Mesenchymal stem cell (in vitro differentiated cells and primary cell): ENCODE data around the gene MBD2.

Experiments used
- DNase-seq: peaks from one replicate; pipeline ENCODE4 v3.0.0-alpha.2; 2013
- H2AFZ ChIP-seq: one replicate; pipeline ENCODE4 v1.6.1; 2013; ENCODE audit warnings: low read depth, mild to moderate bottlenecking, control low read depth, inconsistent platforms, low read length, moderate library complexity
- H2AK5ac ChIP-seq: 2 replicates; pipeline ENCODE4 v1.6.1; 2013; ENCODE audit warnings: low read length, moderate library complexity, mild to moderate bottlenecking, inconsistent platforms; ENCODE audit not compliant: severe bottlenecking
- H2BK120ac ChIP-seq: one replicate; pipeline ENCODE4 v1.6.1; 2013; ENCODE audit warnings: low read depth, mild to moderate bottlenecking, inconsistent platforms, low read length, moderate library complexity
- H2BK12ac ChIP-seq, 2 experiments: one replicate each; pipeline ENCODE4 v1.6.1; 2013; ENCODE audit warnings: inconsistent platforms in 2 of 2, low read length in 2 of 2, mild to moderate bottlenecking in 2 of 2, moderate library complexity in 2 of 2, control low read depth in 1 of 2
- H2BK15ac ChIP-seq: one replicate; pipeline ENCODE4 v1.6.1; 2013; ENCODE audit warnings: mild to moderate bottlenecking, low read depth, inconsistent platforms; ENCODE audit not compliant: poor library complexity, severe bottlenecking
- H2BK5ac ChIP-seq: 2 replicates; pipeline ENCODE4 v1.6.1; 2013; ENCODE audit warnings: low read depth, mild to moderate bottlenecking, low read length, control low read depth, inconsistent platforms; ENCODE audit not compliant: poor library complexity, severe bottlenecking
- H3K14ac ChIP-seq, 2 experiments: one replicate each; pipeline ENCODE4 v1.6.1; 2013; ENCODE audit warnings: inconsistent platforms in 2 of 2, low read length in 2 of 2, control low read depth in 1 of 2, mild to moderate bottlenecking in 1 of 2, moderate library complexity in 1 of 2
- H3K18ac ChIP-seq, 2 experiments: one replicate each; pipeline ENCODE4 v1.6.1; 2013; ENCODE audit warnings: inconsistent platforms in 2 of 2, low read length in 2 of 2, control low read depth in 1 of 2, low read depth in 1 of 2, mild to moderate bottlenecking in 1 of 2
- H3K23ac ChIP-seq, 2 experiments: one replicate each; pipeline ENCODE4 v1.6.1; 2013; ENCODE audit warnings: inconsistent platforms in 2 of 2, low read length in 2 of 2, mild to moderate bottlenecking in 2 of 2, moderate library complexity in 2 of 2, control low read depth in 1 of 2
- H3K27ac ChIP-seq: 2 replicates; pipeline ENCODE4 v1.5.1; 2013; ENCODE audit warnings: mild to moderate bottlenecking, moderate library complexity, low read length, control low read depth, inconsistent platforms; ENCODE audit not compliant: poor library complexity, severe bottlenecking
- H3K27me3 ChIP-seq, 2 experiments: 2 replicates each; pipeline versions ENCODE4 v1.6.1 to v1.7.0; 2013; ENCODE audit warnings: low read length in 2 of 2, mild to moderate bottlenecking in 2 of 2, moderate library complexity in 2 of 2, control low read depth in 1 of 2, inconsistent platforms in 1 of 2; ENCODE audit not compliant: control insufficient read depth in 1 of 2, insufficient read depth in 1 of 2
- H3K36me3 ChIP-seq, 2 experiments: 2 replicates each; pipeline versions ENCODE4 v1.6.1 to v1.7.0; 2013; ENCODE audit warnings: low read length in 2 of 2, control low read depth in 1 of 2, inconsistent platforms in 1 of 2, low read depth in 1 of 2, mild to moderate bottlenecking in 1 of 2; ENCODE audit not compliant: insufficient read depth in 2 of 2, control insufficient read depth in 1 of 2
- H3K4ac ChIP-seq, 2 experiments: one replicate each; pipeline ENCODE4 v1.6.1; 2013; ENCODE audit warnings: inconsistent platforms in 2 of 2, low read length in 2 of 2, mild to moderate bottlenecking in 2 of 2, moderate library complexity in 2 of 2, control low read depth in 1 of 2, low read depth in 1 of 2
- H3K4me1 ChIP-seq: 2 replicates; pipeline ENCODE4 v1.6.1; 2013; ENCODE audit warnings: low read depth, low read length, control low read depth; ENCODE audit not compliant: control insufficient read depth, insufficient read depth
- H3K4me2 ChIP-seq: 2 replicates; pipeline ENCODE4 v1.6.1; 2013; ENCODE audit warnings: low read length, mild to moderate bottlenecking, inconsistent platforms; ENCODE audit not compliant: poor library complexity, severe bottlenecking
- H3K4me3 ChIP-seq, 2 experiments: 2 replicates each; pipeline versions ENCODE4 v1.5.1 to v1.7.0; 2013; ENCODE audit warnings: low read length in 2 of 2, mild to moderate bottlenecking in 2 of 2, control low read depth in 1 of 2, low read depth in 1 of 2; ENCODE audit not compliant: insufficient read depth in 1 of 2
- H3K79me1 ChIP-seq: replicated peaks from 2 replicates; pipeline ENCODE4 v1.6.1; 2013; ENCODE audit warnings: mild to moderate bottlenecking, control low read depth, low read length, inconsistent platforms; ENCODE audit not compliant: poor library complexity, severe bottlenecking
- H3K9ac ChIP-seq: 2 replicates; pipeline ENCODE4 v1.7.0; 2013; ENCODE audit warnings: mild to moderate bottlenecking, low read length, moderate library complexity
- H3K9me3 ChIP-seq: 2 replicates; pipeline ENCODE4 v1.7.0; 2013; ENCODE audit warnings: mild to moderate bottlenecking, low read length; ENCODE audit not compliant: control insufficient read depth
- H4K8ac ChIP-seq: one replicate; pipeline ENCODE4 v1.6.1; 2013; ENCODE audit warnings: inconsistent platforms, mild to moderate bottlenecking, low read length, moderate library complexity
- H4K91ac ChIP-seq: one replicate; pipeline ENCODE4 v1.6.1; 2013; ENCODE audit warnings: mild to moderate bottlenecking, low read length, inconsistent platforms
- WGBS: methylation state at CpG from one replicate; pipeline ENCODE4 v1.1.7; 2013; ENCODE audit warnings: mixed read lengths; 5-methylcytosine and 5-hydroxymethylcytosine counted together

Gene MBD2

GRCh38 chr18:54232485-54233227 is 8.2 kb upstream of the MBD2 start:
- Histone ChIP-seq H3K4me3 (no peak overlapping the region), H2BK5ac (no peak overlapping the region), H4K91ac (no peak overlapping the region), H3K4me1 (no peaks in the 10 kb centered on the region), H3K23ac (no peak overlapping the region), H2AFZ (no peak overlapping the region), H3K79me1 (no peaks in the 10 kb centered on the region), H3K18ac (no peak overlapping the region), H3K27me3 (no peaks in the 10 kb centered on the region), H2BK12ac (no peak overlapping the region), H3K27ac (no peak overlapping the region), H2BK120ac (no peak overlapping the region), H3K4me2 (no peak overlapping the region), H3K9me3 (no peaks in the 10 kb centered on the region), H2BK15ac (no peak overlapping the region), H3K36me3 (no peaks in the 10 kb centered on the region), H2AK5ac (no peak overlapping the region), H3K14ac (no peak overlapping the region), H3K4ac (no peak overlapping the region), H4K8ac (no peak overlapping the region), H3K9ac (no peak overlapping the region)
- 85% methylated on average over 5 of the region's 7 CpGs for WGBS
- DNase-seq: no peak

- Histone ChIP-seq H3K23ac (no peak overlapping the region), H3K4me1 (no peaks in the 10 kb centered on the region), H3K4ac (no peak overlapping the region), H3K36me3 (no peaks in the 10 kb centered on the region), H4K8ac (no peak overlapping the region), H2AFZ (no peak overlapping the region), H2BK15ac (no peak overlapping the region), H3K27me3 (no peaks in the 10 kb centered on the region), H3K18ac (no peak overlapping the region), H4K91ac (no peak overlapping the region), H3K27ac (no peak overlapping the region), H2BK120ac (no peak overlapping the region), H3K4me2 (no peak overlapping the region), H2BK5ac (no peak overlapping the region), H2AK5ac (no peak overlapping the region), H2BK12ac (no peak overlapping the region), H3K9me3 (no peaks in the 10 kb centered on the region), H3K79me1 (no peaks in the 10 kb centered on the region), H3K9ac (no peak overlapping the region), H3K14ac (no peak overlapping the region), H3K4me3 (no peak overlapping the region)
- DNase-seq: no peak
- WGBS: 85% methylated on average over 6 of the region's 7 CpGs
These were observed 5.1 kb upstream of the MBD2 start for GRCh38 chr18:54229421-54230059.

GRCh38 chr18:54228364-54228763 is 3.9 kb upstream of the MBD2 start:
- Histone ChIP-seq H3K27me3 (no peaks in the 10 kb centered on the region), H2BK5ac (no peak overlapping the region), H4K91ac (no peak overlapping the region), H3K14ac (no peak overlapping the region), H4K8ac (no peak overlapping the region), H3K27ac (no peak overlapping the region), H2BK15ac (no peak overlapping the region), H2BK120ac (no peak overlapping the region), H3K4me3 (no peak overlapping the region), H3K9ac (no peak overlapping the region), H3K4me1 (no peaks in the 10 kb centered on the region), H2BK12ac (no peak overlapping the region), H2AK5ac (no peak overlapping the region), H3K36me3 (no peaks in the 10 kb centered on the region), H3K4me2 (peak overlapping the region; percentile 37), H2AFZ (no peak overlapping the region), H3K9me3 (no peaks in the 10 kb centered on the region), H3K79me1 (no peaks in the 10 kb centered on the region), H3K4ac (no peak overlapping the region), H3K18ac (no peak overlapping the region), H3K23ac (no peak overlapping the region)
- no peak for DNase-seq

DNA sequence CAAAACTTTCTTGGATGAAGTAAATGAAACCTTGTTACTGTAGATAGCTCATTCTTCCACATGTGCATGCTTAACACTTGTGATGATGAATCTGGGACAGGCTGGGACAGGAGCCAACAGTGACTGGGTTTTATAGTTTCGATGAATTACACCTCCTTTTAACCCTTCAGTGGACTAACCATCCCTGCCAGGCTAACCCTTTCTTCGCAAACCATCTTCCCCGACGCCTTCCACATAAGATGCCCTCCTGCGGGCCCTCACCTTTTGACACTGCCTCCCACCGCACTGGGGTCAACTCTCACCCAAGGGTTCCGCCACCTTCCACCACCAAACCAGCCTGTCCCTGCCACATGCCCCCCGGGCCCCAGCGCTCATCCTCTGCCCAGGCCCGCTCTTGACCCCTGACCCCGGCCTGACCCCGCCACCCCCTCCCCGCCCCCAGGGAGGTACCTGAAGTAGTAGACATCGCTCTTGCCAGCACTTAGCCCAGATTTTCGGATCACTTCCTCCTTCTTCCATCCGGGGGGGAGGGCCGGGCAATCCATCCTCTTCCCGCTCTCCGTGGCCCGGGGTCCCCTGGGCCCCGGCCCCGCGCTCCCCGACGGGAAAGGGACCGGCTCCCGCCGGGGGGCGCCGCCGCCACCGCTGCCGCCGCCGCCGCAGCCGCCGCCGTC is 764 bp downstream of the MBD2 start:
- Histone ChIP-seq H3K23ac (peak overlapping the region in 1 of 2 experiments; percentile 40), H3K79me1 (no peaks in the 10 kb centered on the region), H3K4ac (peak overlapping the region; percentile 86 to 87), H2AFZ (peak overlapping the region; percentile 61), H2BK120ac (peak overlapping the region; percentile 92), H2BK12ac (peak overlapping the region in 1 of 2 experiments; percentile 31), H3K4me2 (peak overlapping the region; percentile 78), H3K14ac (peak overlapping the region in 1 of 2 experiments; percentile 86), H3K9ac (peak overlapping the region; percentile 89), H3K4me3 (peak overlapping the region; percentile 78 to 96), H3K27me3 (no peaks in the 10 kb centered on the region), H4K91ac (peak overlapping the region; percentile 11), H3K4me1 (no peaks in the 10 kb centered on the region), H3K9me3 (no peaks in the 10 kb centered on the region), H4K8ac (no peak overlapping the region), H3K27ac (peak overlapping the region; percentile 63), H2AK5ac (no peak overlapping the region), H3K36me3 (peaks cover 0 to 5% of the 10 kb centered on the region in 2 experiments), H3K18ac (peak overlapping the region; percentile 43 to 90), H2BK5ac (no peak overlapping the region), H2BK15ac (peak overlapping the region; percentile 26)
- peak; percentile 85 for DNase-seq
- WGBS: 1% methylated on average over 19 of the region's 39 CpGs
